Memory B cell (primary cell): Measurements from ENCODE around the gene NFATC1.
A peak's percentile ranks its signal among the peaks of the same experiment; 100 is the strongest.

Experiments
- ATAC-seq: fragments of 150-1000 bp; cut with Tn5 transposase; 2 replicates; pipeline ENCODE4 v1.10.0; 2021; ENCODE audit warnings: low read depth, mild to moderate bottlenecking, moderate library complexity
- DNase-seq, 2 donors: peaks; one replicate each; pipeline ENCODE4 v3.0.0; 2022; ENCODE audit warnings: low spot score in 2 of 2
- H3K27ac Mint-ChIP-seq: one replicate; pipeline ENCODE4 v1.8.0; 2022; ENCODE audit warnings: mild to moderate bottlenecking, moderate library complexity, mixed read lengths
- H3K27me3 Mint-ChIP-seq: one replicate; pipeline ENCODE4 v1.8.0; 2022; ENCODE audit warnings: mixed read lengths
- H3K36me3 Mint-ChIP-seq: one replicate; pipeline ENCODE4 v1.8.0; 2022; ENCODE audit warnings: mild to moderate bottlenecking, mixed read lengths
- H3K4me1 Mint-ChIP-seq: one replicate; pipeline ENCODE4 v1.8.0; 2022; ENCODE audit warnings: mixed read lengths
- H3K4me3 Mint-ChIP-seq: one replicate; pipeline ENCODE4 v1.8.0; 2022; ENCODE audit warnings: mild to moderate bottlenecking, moderate library complexity, mixed read lengths
- H3K9me3 Mint-ChIP-seq: one replicate; pipeline ENCODE4 v1.8.0; 2022; ENCODE audit warnings: mixed read lengths

The NFATC1 gene

GRCh38 chr18:79515331-79515730 lies 119.6 kb downstream of the NFATC1 start:
- Mint-ChIP-seq H3K27me3 (no peaks in the 10 kb centered on the region), H3K9me3 (no peaks in the 10 kb centered on the region), H3K4me1 (peaks cover 20% of the 10 kb centered on the region), H3K4me3 (no peak overlapping the region), H3K27ac (peak overlapping the region; percentile 91), H3K36me3 (peaks cover 4% of the 10 kb centered on the region)
- ATAC-seq, result no peak
- DNase-seq, result no peak

GRCh38 chr18:79515944-79516351 lies 120.2 kb downstream of the NFATC1 start:
- Mint-ChIP-seq H3K36me3 (peaks cover 4% of the 10 kb centered on the region), H3K9me3 (no peaks in the 10 kb centered on the region), H3K27me3 (no peaks in the 10 kb centered on the region), H3K4me1 (peaks cover 26% of the 10 kb centered on the region), H3K4me3 (peak overlapping the region; percentile 52), H3K27ac (peak overlapping the region; percentile 91)
- ATAC-seq (no peak), DNase-seq (no peak)

- ATAC-seq, result no peak
- peak overlapping the region; percentile 91 for H3K27ac Mint-ChIP-seq
- peaks cover 32% of the 10 kb centered on the region for H3K4me1 Mint-ChIP-seq
These were observed 120.8 kb downstream of the NFATC1 start for GRCh38 chr18:79516441-79516931.

GRCh38 chr18:79517341-79517740 lies 121.6 kb downstream of the NFATC1 start:
- DNase-seq, result no peak
- ATAC-seq, result peak; percentile 39
- H3K27me3 Mint-ChIP-seq, result no peaks in the 10 kb centered on the region
- H3K4me1 Mint-ChIP-seq, result peaks cover 40% of the 10 kb centered on the region
- H3K4me3 Mint-ChIP-seq, result peak overlapping the region; percentile 69
- H3K9me3 Mint-ChIP-seq, result no peaks in the 10 kb centered on the region
- peaks cover 4% of the 10 kb centered on the region for H3K36me3 Mint-ChIP-seq
- H3K27ac Mint-ChIP-seq, result peak overlapping the region; percentile 91

More at GRCh38 chr18:79516441-79516931, 120.8 kb downstream of the NFATC1 start:
- H3K4me3 Mint-ChIP-seq, result peak overlapping the region; percentile 52
- no peaks in the 10 kb centered on the region for H3K27me3 Mint-ChIP-seq
- H3K36me3 Mint-ChIP-seq, result peaks cover 4% of the 10 kb centered on the region
- DNase-seq, result no peak
- no peaks in the 10 kb centered on the region for H3K9me3 Mint-ChIP-seq

- Mint-ChIP-seq H3K27ac (peak overlapping the region; percentile 91), H3K36me3 (peaks cover 4% of the 10 kb centered on the region), H3K4me3 (no peak overlapping the region), H3K27me3 (no peaks in the 10 kb centered on the region), H3K4me1 (peaks cover 47% of the 10 kb centered on the region), H3K9me3 (no peaks in the 10 kb centered on the region)
- DNase-seq, result no peak
- no peak for ATAC-seq
These were observed 122.4 kb downstream of the NFATC1 start for GRCh38 chr18:79518028-79518682.

GRCh38 chr18:79518683-79519128 lies 123.0 kb downstream of the NFATC1 start:
- Mint-ChIP-seq H3K9me3 (no peaks in the 10 kb centered on the region), H3K36me3 (peaks cover 4% of the 10 kb centered on the region), H3K27ac (no peak overlapping the region), H3K4me1 (peaks cover 52% of the 10 kb centered on the region), H3K27me3 (no peaks in the 10 kb centered on the region), H3K4me3 (no peak overlapping the region)
- DNase-seq (no peak), ATAC-seq (no peak)

GRCh38 chr18:79519751-79520477 lies 124.2 kb downstream of the NFATC1 start:
- Mint-ChIP-seq H3K27me3 (no peaks in the 10 kb centered on the region), H3K36me3 (peaks cover 6% of the 10 kb centered on the region), H3K4me1 (peaks cover 62% of the 10 kb centered on the region), H3K4me3 (peak overlapping the region; percentile 82), H3K9me3 (no peaks in the 10 kb centered on the region), H3K27ac (peak overlapping the region; percentile 98)
- ATAC-seq (peak; percentile 26), DNase-seq (peak in 1 of 2 donors; percentile 45)

- peaks cover 8% of the 10 kb centered on the region for H3K36me3 Mint-ChIP-seq
- H3K27ac Mint-ChIP-seq, result peak overlapping the region; percentile 98
- peak overlapping the region; percentile 82 for H3K4me3 Mint-ChIP-seq
- H3K9me3 Mint-ChIP-seq, result no peaks in the 10 kb centered on the region
- no peaks in the 10 kb centered on the region for H3K27me3 Mint-ChIP-seq
- H3K4me1 Mint-ChIP-seq, result peaks cover 66% of the 10 kb centered on the region
- DNase-seq, result no peak
- ATAC-seq, result no peak
These were observed 125.0 kb downstream of the NFATC1 start for GRCh38 chr18:79520478-79521390.

GRCh38 chr18:79521416-79522205 lies 125.9 kb downstream of the NFATC1 start:
- no peak for ATAC-seq
- DNase-seq, result no peak
- H3K36me3 Mint-ChIP-seq, result peaks cover 8% of the 10 kb centered on the region
- peak overlapping the region; percentile 98 for H3K27ac Mint-ChIP-seq
- H3K9me3 Mint-ChIP-seq, result no peaks in the 10 kb centered on the region
- H3K4me1 Mint-ChIP-seq, result peaks cover 67% of the 10 kb centered on the region
- H3K4me3 Mint-ChIP-seq, result peak overlapping the region; percentile 82
- H3K27me3 Mint-ChIP-seq, result no peaks in the 10 kb centered on the region

- Mint-ChIP-seq H3K4me1 (peaks cover 59% of the 10 kb centered on the region), H3K36me3 (peaks cover 10% of the 10 kb centered on the region)
- no peak for DNase-seq
These were observed 126.9 kb downstream of the NFATC1 start for GRCh38 chr18:79522451-79523205.

GRCh38 chr18:79523206-79523735 lies 127.5 kb downstream of the NFATC1 start:
- H3K4me1 Mint-ChIP-seq, result peaks cover 54% of the 10 kb centered on the region
- DNase-seq (peak; percentile 31 to 46), ATAC-seq (peak; percentile 57)
- H3K36me3 Mint-ChIP-seq, result peaks cover 10% of the 10 kb centered on the region
- H3K27ac Mint-ChIP-seq, result peak overlapping the region; percentile 98
- H3K9me3 Mint-ChIP-seq, result no peaks in the 10 kb centered on the region
- no peaks in the 10 kb centered on the region for H3K27me3 Mint-ChIP-seq
- H3K4me3 Mint-ChIP-seq, result peak overlapping the region; percentile 80

More at GRCh38 chr18:79522451-79523205, 126.9 kb downstream of the NFATC1 start:
- peak; percentile 4 for ATAC-seq
- Mint-ChIP-seq H3K27ac (peak overlapping the region; percentile 98), H3K9me3 (no peaks in the 10 kb centered on the region), H3K4me3 (peak overlapping the region; percentile 80), H3K27me3 (no peaks in the 10 kb centered on the region)

GRCh38 chr18:79523736-79524180 lies 128.0 kb downstream of the NFATC1 start:
- DNase-seq (peak; percentile 47 to 71), ATAC-seq (peak; percentile 79)
- no peaks in the 10 kb centered on the region for H3K9me3 Mint-ChIP-seq
- no peaks in the 10 kb centered on the region for H3K27me3 Mint-ChIP-seq
- H3K36me3 Mint-ChIP-seq, result peaks cover 11% of the 10 kb centered on the region
- peak overlapping the region; percentile 98 for H3K27ac Mint-ChIP-seq
- H3K4me3 Mint-ChIP-seq, result peak overlapping the region; percentile 80
- H3K4me1 Mint-ChIP-seq, result peaks cover 55% of the 10 kb centered on the region
